ENCODE results near the gene HACD3. TPM values are rescaled to one million over a fixed set of nuclear protein-coding genes. Genes with fewer than 3 reads are reported as not detected.

HACD3 gene, protein sequence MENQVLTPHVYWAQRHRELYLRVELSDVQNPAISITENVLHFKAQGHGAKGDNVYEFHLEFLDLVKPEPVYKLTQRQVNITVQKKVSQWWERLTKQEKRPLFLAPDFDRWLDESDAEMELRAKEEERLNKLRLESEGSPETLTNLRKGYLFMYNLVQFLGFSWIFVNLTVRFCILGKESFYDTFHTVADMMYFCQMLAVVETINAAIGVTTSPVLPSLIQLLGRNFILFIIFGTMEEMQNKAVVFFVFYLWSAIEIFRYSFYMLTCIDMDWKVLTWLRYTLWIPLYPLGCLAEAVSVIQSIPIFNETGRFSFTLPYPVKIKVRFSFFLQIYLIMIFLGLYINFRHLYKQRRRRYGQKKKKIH
- 88.6 TPM for polyA plus RNA-seq (2012; ENCODE audit: insufficient read depth, insufficient read length, low read depth)

DNA sequence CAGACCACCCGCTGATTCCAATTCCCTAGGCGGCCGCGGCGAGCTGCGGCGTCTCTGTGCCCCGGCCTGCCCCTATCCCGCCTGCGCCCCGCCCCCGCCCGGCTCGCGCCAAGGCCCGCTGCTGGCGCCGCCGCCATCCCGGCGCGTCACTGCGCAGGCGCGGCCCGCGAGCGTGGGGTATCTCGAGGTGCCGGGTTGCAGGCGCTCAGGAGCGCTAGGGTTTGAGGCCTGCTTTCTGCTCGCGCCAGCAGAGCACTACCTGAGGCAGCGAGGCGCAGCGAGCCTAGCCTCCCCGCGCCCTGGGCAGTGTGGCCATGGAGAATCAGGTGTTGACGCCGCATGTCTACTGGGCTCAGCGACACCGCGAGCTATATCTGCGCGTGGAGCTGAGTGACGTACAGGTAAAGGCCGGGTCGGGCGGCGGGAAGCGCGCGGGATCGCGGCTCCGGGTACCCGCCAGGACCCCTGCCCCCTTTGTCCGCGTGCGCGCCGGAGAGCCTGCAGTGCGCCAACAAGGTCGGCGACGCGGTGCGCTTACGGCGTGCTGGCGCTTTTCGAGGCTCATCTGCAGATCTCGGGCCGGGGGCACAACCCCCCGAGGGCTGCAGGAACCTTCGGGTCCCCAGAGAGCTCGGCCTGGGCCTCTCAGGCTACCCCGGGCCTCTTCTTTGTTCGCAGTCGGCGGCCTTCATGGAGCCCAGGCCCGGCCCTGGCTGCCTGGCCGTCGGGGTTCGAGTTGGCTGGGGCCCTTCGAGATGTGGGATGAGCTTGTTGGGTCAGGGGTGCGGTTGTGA lies at the start of gene HACD3:
Gene HACD3 (plus strand): TSS at position 146 of the 794 bp plus-strand sequence. CDS start 169 bp downstream, at position 315.
- peak; percentile 99 for DNase-seq
- no peaks in the 10 kb centered on the region for H3K27me3 ChIP-seq
- peak within 1 kb of the TSS; percentile 93 for H3K4me3 ChIP-seq (ENCODE audit: low read depth, low read length)
- peaks cover 5% of the 10 kb centered on the region; the same call in 1 of the 2 replicates for H3K36me3 ChIP-seq
- no peaks in the 10 kb centered on the region for H3K4me1 ChIP-seq
- H3K9me3 ChIP-seq: no peaks in the 10 kb centered on the region
- TF ChIP-seq, protein P1, sequence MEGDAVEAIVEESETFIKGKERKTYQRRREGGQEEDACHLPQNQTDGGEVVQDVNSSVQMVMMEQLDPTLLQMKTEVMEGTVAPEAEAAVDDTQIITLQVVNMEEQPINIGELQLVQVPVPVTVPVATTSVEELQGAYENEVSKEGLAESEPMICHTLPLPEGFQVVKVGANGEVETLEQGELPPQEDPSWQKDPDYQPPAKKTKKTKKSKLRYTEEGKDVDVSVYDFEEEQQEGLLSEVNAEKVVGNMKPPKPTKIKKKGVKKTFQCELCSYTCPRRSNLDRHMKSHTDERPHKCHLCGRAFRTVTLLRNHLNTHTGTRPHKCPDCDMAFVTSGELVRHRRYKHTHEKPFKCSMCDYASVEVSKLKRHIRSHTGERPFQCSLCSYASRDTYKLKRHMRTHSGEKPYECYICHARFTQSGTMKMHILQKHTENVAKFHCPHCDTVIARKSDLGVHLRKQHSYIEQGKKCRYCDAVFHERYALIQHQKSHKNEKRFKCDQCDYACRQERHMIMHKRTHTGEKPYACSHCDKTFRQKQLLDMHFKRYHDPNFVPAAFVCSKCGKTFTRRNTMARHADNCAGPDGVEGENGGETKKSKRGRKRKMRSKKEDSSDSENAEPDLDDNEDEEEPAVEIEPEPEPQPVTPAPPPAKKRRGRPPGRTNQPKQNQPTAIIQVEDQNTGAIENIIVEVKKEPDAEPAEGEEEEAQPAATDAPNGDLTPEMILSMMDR (IDR thresholded peaks at IDR 0.05; ENCODE audit: low read depth, low read length): no peak

DNA sequence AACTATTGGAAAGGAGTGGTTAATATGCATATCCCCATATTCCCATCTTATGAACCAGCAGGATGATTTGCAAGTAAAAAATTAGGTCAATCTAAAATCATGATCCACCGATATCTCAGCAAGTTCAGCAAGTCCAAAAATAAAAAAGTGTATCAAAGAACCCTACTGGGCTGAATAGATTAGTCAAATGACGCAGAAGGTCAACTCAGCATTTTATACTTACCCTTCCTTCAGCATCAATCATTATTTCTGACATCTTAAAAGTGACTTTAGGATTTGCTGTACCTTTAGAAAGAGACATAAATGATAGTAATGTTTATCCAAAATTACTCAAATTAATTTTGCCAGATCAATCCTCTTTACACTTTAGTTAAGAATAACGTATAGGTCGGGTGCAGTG lies 45.4 kb upstream of the HACD3 start:
- no peaks in the 10 kb centered on the region for H3K27me3 ChIP-seq
- TF ChIP-seq, protein P1 (IDR thresholded peaks at IDR 0.05; ENCODE audit: low read depth, low read length): no peak
- H3K4me1 ChIP-seq: no peaks in the 10 kb centered on the region
- peaks cover 56% of the 10 kb centered on the region for H3K36me3 ChIP-seq
- H3K9me3 ChIP-seq: no peaks in the 10 kb centered on the region
- no peak for DNase-seq
- no peak overlapping the region for H3K4me3 ChIP-seq (ENCODE audit: low read depth, low read length)

DNA sequence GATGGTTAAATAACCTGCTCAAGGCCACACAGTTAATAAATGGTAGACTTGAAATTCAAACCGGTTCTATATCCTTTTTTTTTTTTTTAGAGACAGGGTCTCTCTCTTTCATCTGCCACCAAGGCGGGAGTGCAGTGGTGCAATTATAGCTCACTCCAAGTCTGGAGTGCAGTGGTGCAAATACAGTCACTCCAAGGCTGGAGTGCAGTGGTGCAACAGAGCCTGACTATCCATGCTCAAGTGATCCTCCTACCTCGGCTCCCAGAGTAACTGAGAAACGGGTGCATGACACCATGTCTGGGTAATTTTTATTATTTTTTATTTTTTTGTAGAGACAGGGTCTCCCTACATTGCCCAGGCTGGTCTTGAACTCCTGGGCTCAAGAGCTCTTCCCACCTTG lies 36.2 kb upstream of the HACD3 start:
- Histone ChIP-seq H3K36me3 (peaks cover 61% of the 10 kb centered on the region), H3K4me3 (ENCODE audit: low read depth, low read length) (no peak overlapping the region), H3K4me1 (no peaks in the 10 kb centered on the region), H3K9me3 (no peaks in the 10 kb centered on the region), H3K27me3 (no peaks in the 10 kb centered on the region)
- DNase-seq: no peak
- TF ChIP-seq, protein P1 (IDR thresholded peaks at IDR 0.05; ENCODE audit: low read depth, low read length): no peak

DNA sequence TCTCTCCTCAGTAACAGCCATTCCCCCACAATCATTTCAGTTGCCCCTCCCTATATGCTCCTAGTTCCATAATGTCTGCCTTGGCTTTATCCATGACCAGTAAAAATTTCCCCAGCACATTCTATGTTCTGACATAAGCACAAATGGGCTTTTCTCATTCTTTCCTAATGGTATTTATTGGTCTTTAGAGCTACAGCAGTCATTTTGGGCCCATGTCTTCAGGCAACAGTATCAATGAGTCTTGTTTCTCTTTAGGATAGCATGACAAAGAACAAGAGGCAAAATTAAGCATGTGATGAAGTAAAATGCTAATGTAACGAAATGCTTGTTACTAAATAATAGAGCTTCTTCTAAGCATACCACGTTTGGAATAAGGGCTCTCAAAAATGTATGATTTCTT lies 20.9 kb upstream of the HACD3 start:
- DNase-seq: no peak
- TF ChIP-seq, protein P1 (IDR thresholded peaks at IDR 0.05; ENCODE audit: low read depth, low read length): no peak
- no peaks in the 10 kb centered on the region for H3K4me1 ChIP-seq
- peaks cover 56% of the 10 kb centered on the region for H3K36me3 ChIP-seq
- H3K9me3 ChIP-seq: no peaks in the 10 kb centered on the region
- no peak overlapping the region for H3K4me3 ChIP-seq (ENCODE audit: low read depth, low read length)
- no peaks in the 10 kb centered on the region for H3K27me3 ChIP-seq

DNA sequence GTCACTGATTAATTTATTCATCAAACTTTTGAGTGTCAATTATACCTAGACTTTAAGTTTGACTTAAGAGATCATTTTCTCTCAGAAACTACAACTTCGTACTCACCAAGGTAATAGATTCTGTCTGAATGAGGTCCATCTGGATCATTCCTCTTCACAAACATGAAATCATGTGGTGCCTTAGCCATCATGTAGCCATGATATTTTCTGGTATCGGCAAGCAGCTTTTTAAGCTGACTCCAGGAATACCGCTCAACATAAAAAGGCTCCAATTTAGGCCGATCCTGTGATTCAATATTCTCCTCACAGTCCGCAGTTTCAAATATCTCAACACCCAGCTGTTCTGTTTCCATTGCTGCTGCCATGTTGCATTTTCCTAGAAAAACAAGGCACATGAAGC lies 18.1 kb upstream of the HACD3 start:
- no peaks in the 10 kb centered on the region for H3K4me1 ChIP-seq
- H3K27me3 ChIP-seq: no peaks in the 10 kb centered on the region
- no peaks in the 10 kb centered on the region for H3K9me3 ChIP-seq
- TF ChIP-seq, protein P1 (IDR thresholded peaks at IDR 0.05; ENCODE audit: low read depth, low read length): no peak
- peaks cover 49% of the 10 kb centered on the region for H3K36me3 ChIP-seq
- no peak overlapping the region for H3K4me3 ChIP-seq (ENCODE audit: low read depth, low read length)
- DNase-seq: no peak
